B cell (primary cell): ENCODE data around the gene PLEKHA5. TPM values are rescaled to one million over a fixed set of nuclear protein-coding genes. Genes with fewer than 3 reads are reported as not detected.

ENCODE experiments used
- ATAC-seq: fragments of 200-7000 bp; cut with Tn5 transposase; one replicate; pipeline ENCODE4 v1.10.0; 2021; ENCODE audit warnings: low read depth, mild to moderate bottlenecking, moderate number of reproducible peaks, moderate library complexity
- CTCF ChIA-PET: fragments of 350-600 bp; sonication (Branson Sonifier 250); formaldehyde crosslinking; loops from one replicate; lab custom pipeline; 2021; ENCODE audit warnings: antibody characterized with exemption, inconsistent platforms; lab: Charles Lee
- POLR2A ChIA-PET: fragments of 350-600 bp; sonication (Branson Sonifier 250); formaldehyde crosslinking; loops from one replicate; lab custom pipeline; 2021; ENCODE audit warnings: antibody characterized with exemption; lab: Charles Lee
- DNase-seq: peaks from one replicate; pipeline ENCODE4 v3.0.0; 2013
- H2AFZ ChIP-seq: 2 replicates; pipeline ENCODE4 v1.6.1; 2012; ENCODE audit warnings: mild to moderate bottlenecking, low read depth, low read length; ENCODE audit not compliant: insufficient read depth, poor library complexity, severe bottlenecking
- H3K27ac ChIP-seq, 2 donors: 1 replicate in 1 of 2; 2 replicates in 1 of 2; pipeline ENCODE4 v1.5.1; 2012 to 2013; ENCODE audit warnings: low read length in 2 of 2, mild to moderate bottlenecking in 2 of 2, moderate library complexity in 1 of 2
- H3K27me3 ChIP-seq, 4 experiments: fragments of 200-600 bp in 1 of 4; sonication (generic) in 1 of 4; replicated peaks in 1 of 4; 1 replicate in 2 of 4; 2 replicates in 2 of 4; pipeline versions ENCODE4 v1.6.1 to v1.7.0; 2013 to 2016; ENCODE audit warnings: low read length in 3 of 4, mild to moderate bottlenecking in 2 of 4, mixed read lengths in 1 of 4, moderate library complexity in 1 of 4; ENCODE audit not compliant: insufficient read depth in 4 of 4, control insufficient read depth in 3 of 4; ENCODE audit errors: control extremely low read depth in 1 of 4
- H3K36me3 ChIP-seq, 2 experiments: replicated peaks in 1 of 2; 1 replicate in 1 of 2; 2 replicates in 1 of 2; pipeline versions ENCODE4 v1.6.1 to v1.7.1; 2013; ENCODE audit warnings: low read length in 1 of 2; ENCODE audit not compliant: insufficient read depth in 2 of 2, control insufficient read depth in 1 of 2; ENCODE audit errors: control extremely low read depth in 1 of 2, extremely low read depth in 1 of 2
- H3K4me1 ChIP-seq, 2 donors: fragments of 200-600 bp in 1 of 2; sonication (generic) in 1 of 2; 1 replicate in 1 of 2; 2 replicates in 1 of 2; pipeline versions ENCODE4 v1.5.1 to v1.6.1; 2013 to 2017; ENCODE audit warnings: low read length in 2 of 2; ENCODE audit not compliant: control insufficient read depth in 2 of 2, insufficient read depth in 2 of 2
- H3K4me2 ChIP-seq: replicated peaks from 2 replicates; pipeline ENCODE3; 2012; ENCODE audit warnings: mild to moderate bottlenecking, low read depth, low read length; ENCODE audit not compliant: poor library complexity, severe bottlenecking
- H3K4me3 ChIP-seq, 5 experiments: fragments of 200-600 bp in 1 of 5; sonication (generic) in 1 of 5; 1 replicate in 3 of 5; 2 replicates in 2 of 5; pipeline versions ENCODE4 v1.5.1 to v1.7.0; 2011 to 2016; ENCODE audit warnings: low read length in 4 of 5, mild to moderate bottlenecking in 4 of 5, low read depth in 2 of 5, control low read depth in 1 of 5, moderate library complexity in 1 of 5; ENCODE audit not compliant: insufficient read depth in 1 of 5; ENCODE audit errors: control extremely low read depth in 1 of 5, extremely low read depth in 1 of 5
- H3K79me2 ChIP-seq: fragments of 200-600 bp; sonication (generic); one replicate; pipeline ENCODE4 v1.6.0; 2016; ENCODE audit warnings: low read length; ENCODE audit not compliant: control insufficient read depth, insufficient read depth
- H3K9ac ChIP-seq: fragments of 200-600 bp; sonication (generic); 2 replicates; pipeline ENCODE4 v1.6.1; 2017; ENCODE audit warnings: mild to moderate bottlenecking, low read length, moderate library complexity
- H3K9me3 ChIP-seq, 3 donors: one replicate each; pipeline versions ENCODE4 v1.6.1 to v1.7.1; 2013; ENCODE audit warnings: low read length in 2 of 3; ENCODE audit not compliant: control insufficient read depth in 2 of 3, insufficient read depth in 1 of 3; ENCODE audit errors: control extremely low read depth in 1 of 3
- H4K20me1 ChIP-seq: 2 replicates; pipeline ENCODE4 v1.6.0; 2012; ENCODE audit warnings: mild to moderate bottlenecking, low read length; ENCODE audit not compliant: insufficient read depth, control insufficient read depth, poor library complexity, severe bottlenecking
- H3K27ac Mint-ChIP-seq: one replicate; pipeline ENCODE4 v1.8.0; 2021; ENCODE audit warnings: mixed read lengths
- H3K27me3 Mint-ChIP-seq: one replicate; pipeline ENCODE4 v1.8.0; 2021; ENCODE audit warnings: mixed read lengths
- H3K4me1 Mint-ChIP-seq: one replicate; pipeline ENCODE4 v1.8.0; 2021; ENCODE audit warnings: mixed read lengths
- H3K4me3 Mint-ChIP-seq: one replicate; pipeline ENCODE4 v1.8.0; 2021; ENCODE audit warnings: mixed read lengths
- H3K9me3 Mint-ChIP-seq: one replicate; pipeline ENCODE4 v1.8.0; 2022; ENCODE audit warnings: mixed read lengths; ENCODE audit not compliant: insufficient read depth
- CTCF ChIP-seq: fragments of 200-600 bp; IDR thresholded peaks from one replicate; pipeline ENCODE4 v1.8.0; 2022; ENCODE audit warnings: antibody characterized with exemption, mild to moderate bottlenecking
- EZH2 ChIP-seq: IDR thresholded peaks from 2 replicates; pipeline ENCODE4 v1.6.1; 2012; ENCODE audit warnings: borderline replicate concordance, low read depth, mild to moderate bottlenecking, moderate library complexity, low read length; ENCODE audit not compliant: insufficient read depth, poor library complexity, severe bottlenecking
- WGBS: methylation state at CpG from one replicate; pipeline ENCODE4 v1.1.5; 2013; ENCODE audit warnings: missing lambda C conversion rate; ENCODE audit not compliant: insufficient coverage; 5-methylcytosine and 5-hydroxymethylcytosine counted together
- intact Hi-C: fragments of 100-400 bp; cut with micrococcal nuclease; formaldehyde crosslinking; loops from one replicate; pipeline ENCODE4 v1.10.0; 2022
- polyA plus RNA-seq: library from polyadenylated mRNA; depleted of rRNA; stranded (reverse); fragments of >200 nt; gene quantifications from 2 replicates; pipeline ENCODE4 v1.2.3, GENCODE V29; 2012
- total RNA-seq, 2 donors: library from RNA; stranded (reverse); fragments of 120-200 nt in 1 of 2; gene quantifications; 1 replicate in 1 of 2; 2 replicates in 1 of 2; pipeline versions ENCODE4 v1.2.3 to v1.2.4, GENCODE V29; 2013 to 2022

The PLEKHA5 gene
- total and polyA plus RNA-seq, 2 donors (not counting 1 experiment from before 2014, with no cell fraction given), result 0.03 to 0.22 TPM

GRCh38 chr12:19306366-19306765, 176.8 kb downstream of the PLEKHA5 start:
- Histone ChIP-seq H3K27ac (no peak overlapping the region), H4K20me1 (no peaks in the 10 kb centered on the region), H3K27me3 (no peaks in the 10 kb centered on the region), H2AFZ (no peak overlapping the region), H3K36me3 (no peaks in the 10 kb centered on the region), H3K9ac (no peak overlapping the region), H3K9me3 (no peaks in the 10 kb centered on the region), H3K4me2 (no peak overlapping the region), H3K4me3 (no peak overlapping the region), H3K4me1 (no peaks in the 10 kb centered on the region), H3K79me2 (no peaks in the 10 kb centered on the region)
- no peak overlapping the region for H3K4me3 Mint-ChIP-seq
- TF ChIP-seq CTCF, result no peak
- TF ChIP-seq EZH2, result no peak
- CTCF ChIA-PET, result interaction anchor here (0.7 kb wide), 1 partner anchor 15 kb away, joined by 5 read pairs; no protein-coding TSS in a partner anchor
- H3K27me3 Mint-ChIP-seq, result no peaks in the 10 kb centered on the region
- no peak overlapping the region for H3K27ac Mint-ChIP-seq
- no peak for ATAC-seq
- intact Hi-C loops, result no loop called here
- WGBS, result over 99% methylated on average over 23 of the region's 35 CpGs
- DNase-seq, result no peak
- H3K9me3 Mint-ChIP-seq, result no peaks in the 10 kb centered on the region
- POLR2A ChIA-PET, result no interaction called here
- H3K4me1 Mint-ChIP-seq, result no peaks in the 10 kb centered on the region

GRCh38 chr12:19307451-19307850, 177.9 kb downstream of the PLEKHA5 start:
- no peaks in the 10 kb centered on the region for H3K27me3 ChIP-seq
- DNase-seq, result no peak
- Mint-ChIP-seq H3K4me3 (no peak overlapping the region), H3K9me3 (no peaks in the 10 kb centered on the region), H3K27me3 (no peaks in the 10 kb centered on the region), H3K4me1 (no peaks in the 10 kb centered on the region), H3K27ac (no peak overlapping the region)
- H3K4me2 ChIP-seq, result no peak overlapping the region
- POLR2A ChIA-PET, result no interaction called here
- ATAC-seq, result no peak
- intact Hi-C loops, result no loop called here
- no peak overlapping the region for H3K27ac ChIP-seq
- no peak overlapping the region for H3K4me3 ChIP-seq
- no peaks in the 10 kb centered on the region for H4K20me1 ChIP-seq
- no peak overlapping the region for H3K9ac ChIP-seq
- no peak overlapping the region for H2AFZ ChIP-seq
- no peaks in the 10 kb centered on the region for H3K79me2 ChIP-seq
- CTCF ChIA-PET, result no interaction called here
- no peaks in the 10 kb centered on the region for H3K9me3 ChIP-seq
- no peaks in the 10 kb centered on the region for H3K4me1 ChIP-seq
- no peak for TF ChIP-seq CTCF
- TF ChIP-seq EZH2, result no peak
- H3K36me3 ChIP-seq, result no peaks in the 10 kb centered on the region
- 93% methylated on average over 2 of the region's 6 CpGs for WGBS
